Ovary (tissue), 9 donors: ENCODE results near the gene FIBCD1. TPM values are rescaled to one million over a fixed set of nuclear protein-coding genes. Genes with fewer than 3 reads are reported as not detected.
A peak's percentile ranks its signal among the peaks of the same experiment; 100 is the strongest.

Source experiments
- DNase-seq, 5 donors: peaks; one replicate each; pipeline ENCODE4 v3.0.0-alpha.2; 2019 to 2020
- H3K27ac ChIP-seq, 2 donors: fragments of 200-600 bp; one replicate each; pipeline versions ENCODE4 v1.5.1 to v1.8.0; 2019 to 2022
- H3K27me3 ChIP-seq: fragments of 200-600 bp; one replicate; pipeline ENCODE4 v1.8.0; 2022
- H3K36me3 ChIP-seq: fragments of 200-600 bp; sonication (generic); one replicate; pipeline ENCODE4 v1.5.1; 2019
- H3K4me1 ChIP-seq: one replicate; pipeline ENCODE4 v1.8.1; 2013; ENCODE audit warnings: mild to moderate bottlenecking, moderate library complexity; ENCODE audit not compliant: insufficient read depth
- H3K4me3 ChIP-seq: fragments of 200-600 bp; sonication (generic); one replicate; pipeline ENCODE4 v1.5.1; 2017
- H3K9me3 ChIP-seq, 2 donors: fragments of 200-600 bp in 1 of 2; sonication (generic) in 1 of 2; one replicate each; pipeline versions ENCODE4 v1.5.1 to v1.8.1; 2013 to 2019; ENCODE audit warnings: mild to moderate bottlenecking in 1 of 2, moderate library complexity in 1 of 2
- CTCF ChIP-seq, 3 donors: fragments of 450-650 bp in 2 of 3; fragments of 200-600 bp in 1 of 3; IDR thresholded peaks; one replicate each; pipeline versions ENCODE4 v1.5.1 to v1.8.0; 2016 to 2022; ENCODE audit warnings: antibody characterized with exemption in 3 of 3, mild to moderate bottlenecking in 1 of 3
- EP300 ChIP-seq: sonication (generic); formaldehyde crosslinking; IDR thresholded peaks from one replicate; pipeline ENCODE4 v1.6.1; 2017; ENCODE audit warnings: antibody characterized with exemption
- POLR2A ChIP-seq: fragments of 450-650 bp; IDR thresholded peaks from one replicate; pipeline ENCODE4 v1.6.1; 2017; ENCODE audit warnings: antibody characterized with exemption, mild to moderate bottlenecking, moderate library complexity
- WGBS, 3 donors: extraction: QIAGEN DNeasy Blood & Tissue Kit in 1 of 3; methylation state at CpG; one replicate each; pipeline versions ENCODE4 v1.1.5 to v1.1.7; 2013 to 2017; 5-methylcytosine and 5-hydroxymethylcytosine counted together
- intact Hi-C, 4 donors: fragments of 100-400 bp; cut with DNase I; formaldehyde crosslinking; loops; one replicate each; pipeline versions ENCODE4 v1.11.0 to v1.15.1; 2022 to 2023
- polyA plus RNA-seq, 2 donors: library from polyadenylated mRNA; stranded (reverse); fragments of 200-250 nt in 1 of 2; fragments of 350-450 nt in 1 of 2; fragmentation: Illumina TruSeq in 1 of 2; extraction: RNeasy Lipid Tissue Mini Kit (QIAGEN cat#74804) in 1 of 2; gene quantifications; one replicate each; pipeline ENCODE4 v1.2.3, GENCODE V29; 2013 to 2014
- total RNA-seq, 7 donors: library from RNA; depleted of rRNA in 2 of 7; stranded (reverse); fragments of >200 nt in 2 of 7; fragmentation: NEBNext Ultra II Directional in 3 of 7; extraction: Animal tissue kit (Norgen Biotek cat#: 25700) in 3 of 7; gene quantifications; one replicate each; pipeline versions ENCODE4 v1.1.0 to v1.2.4, GENCODE V29; 2016 to 2023
- donor health status: DM: no; HTN: no; CAD: no; lungs with moderate emphysema.
- donor health status: DM: no; HTN: no; CAD: no.
- donor health status: Bipolar disorder and iron deficiency.
- donor health status: DM: yes; HTN: yes; CAD: no.
- donor health status: DM: no; HTN: no; CAD: no.
- donor health status: DM: yes; HTN: yes; CAD: no.

The FIBCD1 gene
- total and polyA plus RNA-seq, 9 donors = 0.06 to 0.45 (median 0.12) TPM; not detected in 3

DNA sequence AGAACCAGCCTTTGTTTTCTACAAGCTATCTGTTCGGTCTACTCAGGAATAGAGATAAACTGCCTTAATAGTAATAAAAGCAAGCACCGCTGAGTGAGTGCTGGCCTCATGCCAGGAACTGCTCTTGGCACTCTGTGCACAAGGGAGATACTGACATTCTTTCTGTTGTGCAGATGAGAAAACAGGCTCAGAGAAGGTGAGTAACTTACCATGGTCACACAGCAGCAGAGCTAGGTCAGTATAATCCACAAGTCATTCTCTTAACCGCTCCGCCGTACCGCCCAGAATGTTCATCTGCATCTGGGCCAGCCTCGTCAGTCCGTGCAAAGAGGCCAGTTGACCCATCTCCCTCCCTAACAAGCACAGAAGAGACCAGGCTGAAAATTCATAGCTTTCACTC is 69.8 kb downstream of the FIBCD1 start:
- Histone ChIP-seq H3K4me1 (peaks cover 10% of the 10 kb centered on the region), H3K36me3 (no peaks in the 10 kb centered on the region), H3K27me3 (no peaks in the 10 kb centered on the region), H3K4me3 (no peak overlapping the region), H3K9me3 (no peaks in the 10 kb centered on the region), H3K27ac (no peak overlapping the region)
- peak; percentile 56 to 80 (median 67) for DNase-seq
- 63 to 67% (median 63%) methylated on average over 8 of the region's 8 CpGs for WGBS, 3 donors
- TF ChIP-seq EP300 (no peak), POLR2A (no peak), CTCF (IDR thresholded peaks at IDR 0.05) (no peak)
- intact Hi-C loops = loop anchor here in 3 of 4 donors (5.0 to 10.0 kb wide), 5 partner anchors 73 to 404 kb away; no protein-coding TSS in a partner anchor

DNA sequence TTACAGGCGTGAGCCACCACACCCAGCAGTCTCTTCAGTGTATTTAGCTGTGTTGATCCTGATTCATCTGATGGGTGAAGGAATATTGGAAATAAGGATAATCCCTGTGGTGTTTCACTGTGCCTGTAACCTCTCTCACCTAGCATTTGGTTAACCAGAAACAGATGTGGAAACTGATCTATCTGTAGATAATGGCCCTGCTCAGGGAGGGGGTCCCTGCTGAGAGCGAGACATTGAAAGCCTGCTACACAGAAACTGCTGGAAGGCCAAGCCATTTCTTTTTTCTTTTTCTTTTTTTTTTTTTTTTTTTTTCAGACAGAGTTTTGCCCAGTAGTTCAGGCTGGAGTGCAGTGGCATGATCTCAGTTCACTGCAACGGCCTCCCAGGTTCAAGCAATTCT is 70.8 kb downstream of the FIBCD1 start:
- WGBS, 3 donors = 88 to 93% (median 91%) methylated on average over 3 of the region's 3 CpGs
- no peaks in the 10 kb centered on the region for H3K9me3 ChIP-seq
- peaks cover 10% of the 10 kb centered on the region for H3K4me1 ChIP-seq
- no peak overlapping the region for H3K4me3 ChIP-seq
- no peaks in the 10 kb centered on the region for H3K27me3 ChIP-seq
- no peak for DNase-seq
- H3K36me3 ChIP-seq = no peaks in the 10 kb centered on the region
- no peak overlapping the region for H3K27ac ChIP-seq
- intact Hi-C loops = loop anchor here in 3 of 4 donors (5.0 to 10.0 kb wide), 5 partner anchors 74 to 403 kb away; no protein-coding TSS in a partner anchor
- TF ChIP-seq CTCF (IDR thresholded peaks at IDR 0.05) (no peak), EP300 (no peak), POLR2A (no peak)

- Histone ChIP-seq H3K27ac (no peak overlapping the region), H3K4me3 (no peak overlapping the region), H3K9me3 (no peaks in the 10 kb centered on the region), H3K27me3 (no peaks in the 10 kb centered on the region), H3K36me3 (no peaks in the 10 kb centered on the region), H3K4me1 (peaks cover 10% of the 10 kb centered on the region)
- no peak for TF ChIP-seq POLR2A
- no peak for TF ChIP-seq EP300
- TF ChIP-seq CTCF (IDR thresholded peaks at IDR 0.05) = no peak
- intact Hi-C loops = loop anchor here in 3 of 4 donors (5.0 to 10.0 kb wide), 5 partner anchors 75 to 403 kb away; no protein-coding TSS in a partner anchor
- DNase-seq = peak in 1 of 5 donors; percentile 31
- 81 to 86% (median 84%) methylated on average over 9 of the region's 9 CpGs for WGBS, 3 donors
Observed at GRCh38 chr9:130867556-130867955, 71.5 kb downstream of the FIBCD1 start.

DNA sequence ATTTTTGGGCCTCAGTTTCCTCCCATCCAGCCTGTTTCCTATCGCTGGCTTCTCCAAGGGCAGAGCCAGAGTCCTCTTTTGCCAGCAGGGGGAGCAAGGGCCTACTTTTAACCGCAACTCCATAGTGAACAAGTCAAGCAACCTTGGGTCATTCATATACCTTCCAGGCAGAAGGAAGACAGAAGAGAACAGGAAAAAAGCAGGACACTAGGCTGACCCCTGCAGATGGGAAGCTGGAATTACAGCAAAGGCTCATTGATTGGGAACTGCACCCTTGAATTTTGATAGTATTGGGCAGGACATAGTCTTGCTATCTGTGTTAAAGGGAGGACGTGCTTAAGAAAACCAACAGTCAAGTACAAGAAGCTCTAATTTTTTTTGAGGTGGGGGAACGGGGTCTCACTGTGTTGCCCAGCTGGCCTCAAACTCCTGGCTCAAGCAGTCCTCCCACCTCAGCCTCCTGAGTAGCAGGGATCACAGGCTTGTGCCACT is 72.5 kb downstream of the FIBCD1 start:
- Histone ChIP-seq H3K9me3 (no peaks in the 10 kb centered on the region), H3K27ac (no peak overlapping the region), H3K4me1 (peaks cover 10% of the 10 kb centered on the region), H3K4me3 (no peak overlapping the region), H3K27me3 (no peaks in the 10 kb centered on the region), H3K36me3 (no peaks in the 10 kb centered on the region)
- peak in 4 of 5 donors; percentile 62 to 72 (median 66) for DNase-seq
- intact Hi-C loops = loop anchor here in 3 of 4 donors (5.0 to 10.0 kb wide), 5 partner anchors 76 to 402 kb away; no protein-coding TSS in a partner anchor
- WGBS, 3 donors = 45 to 50% (median 47%) methylated on average over 4 of the region's 4 CpGs
- peak; percentile 33 to 74 (median 68) for TF ChIP-seq CTCF (IDR thresholded peaks at IDR 0.05)
- no peak for TF ChIP-seq POLR2A
- no peak for TF ChIP-seq EP300
